SK-N-SH (cell line): ENCODE data around the gene GSK3A. TPM values are rescaled to one million over a fixed set of nuclear protein-coding genes. Genes with fewer than 3 reads are reported as not detected.
A peak's percentile ranks its signal among the peaks of the same experiment; 100 is the strongest.

ENCODE experiments used
- CTCF ChIA-PET: fragments of 300-600, 350-600 bp; formaldehyde crosslinking; extraction: SDS; loops from one replicate; lab custom pipeline; 2021; lab: Yijun Ruan, JAX
- POLR2A ChIA-PET: fragments of 350-600 bp; sonication (Branson Sonifier 250); formaldehyde crosslinking; extraction: SDS; loops from one replicate; lab custom pipeline; 2020; ENCODE audit warnings: antibody characterized with exemption, inconsistent platforms; lab: Yijun Ruan, JAX
- DNase-seq: peaks from one replicate; pipeline ENCODE4 v3.0.0; 2012
- H2AFZ ChIP-seq: fragments of 200-600 bp; sonication (generic); 2 replicates; pipeline ENCODE4 v1.8.1; 2016; ENCODE audit warnings: antibody characterized with exemption, mild to moderate bottlenecking, low read depth
- H3F3A ChIP-seq: fragments of 200-600 bp; sonication (generic); replicated peaks from 2 replicates; pipeline ENCODE3; 2016; ENCODE audit warnings: antibody characterized with exemption, mild to moderate bottlenecking; ENCODE audit not compliant: insufficient read depth
- H3K27ac ChIP-seq, 2 experiments: fragments of 200-500 bp in 1 of 2; fragments of 200-600 bp in 1 of 2; sonication (Bioruptor generic) in 1 of 2; sonication (generic), shearing (Covaris generic) in 1 of 2; 2 replicates each; pipeline versions ENCODE4 v1.5.1 to v1.6.1; 2014 to 2016; ENCODE audit warnings: low read depth in 2 of 2, inconsistent platforms in 1 of 2, low read length in 1 of 2, mild to moderate bottlenecking in 1 of 2, mixed read lengths in 1 of 2
- H3K27me3 ChIP-seq: fragments of 200-600 bp; sonication (generic), shearing (Covaris generic); 2 replicates; pipeline ENCODE4 v1.6.1; 2016; ENCODE audit warnings: mixed run types; ENCODE audit not compliant: insufficient read depth
- H3K36me3 ChIP-seq, 2 experiments: fragments of 200-500 bp in 1 of 2; fragments of 200-600 bp in 1 of 2; sonication (Bioruptor generic) in 1 of 2; sonication (generic) in 1 of 2; replicated peaks in 1 of 2; 2 replicates each; pipeline versions ENCODE3 to v1.5.1; 2014 to 2016; ENCODE audit warnings: low read length in 1 of 2, mild to moderate bottlenecking in 1 of 2; ENCODE audit not compliant: insufficient read depth in 2 of 2, control insufficient read depth in 1 of 2
- H3K4me1 ChIP-seq, 2 experiments: fragments of 200-500 bp in 1 of 2; fragments of 200-600 bp in 1 of 2; sonication (Bioruptor generic) in 1 of 2; sonication (generic), shearing (Covaris generic) in 1 of 2; 2 replicates each; pipeline versions ENCODE4 v1.5.1 to v1.6.1; 2014 to 2016; ENCODE audit warnings: low read depth in 1 of 2, low read length in 1 of 2, mixed run types in 1 of 2; ENCODE audit not compliant: insufficient read depth in 2 of 2, control insufficient read depth in 1 of 2
- H3K4me2 ChIP-seq: fragments of 200-600 bp; sonication (generic), shearing (Covaris generic); 2 replicates; pipeline ENCODE4 v1.6.1; 2017; ENCODE audit warnings: mixed run types
- H3K4me3 ChIP-seq, 2 experiments: fragments of 200-500 bp in 1 of 2; fragments of 200-600 bp in 1 of 2; sonication (Bioruptor generic) in 1 of 2; sonication (generic), shearing (Covaris generic) in 1 of 2; 2 replicates each; pipeline versions ENCODE4 v1.5.1 to v1.8.1; 2014 to 2016; ENCODE audit warnings: low read depth in 2 of 2, inconsistent platforms in 1 of 2, low read length in 1 of 2, mild to moderate bottlenecking in 1 of 2, mixed read lengths in 1 of 2, moderate library complexity in 1 of 2
- H3K79me2 ChIP-seq: fragments of 200-600 bp; sonication (generic); 2 replicates; pipeline ENCODE4 v1.8.1; 2017; ENCODE audit warnings: mild to moderate bottlenecking; ENCODE audit not compliant: insufficient read depth
- H3K9ac ChIP-seq: fragments of 200-600 bp; sonication (generic); 2 replicates; pipeline ENCODE4 v1.6.1; 2017; ENCODE audit warnings: mixed run types
- H3K9me2 ChIP-seq: fragments of 200-600 bp; sonication (generic); 2 replicates; pipeline ENCODE4 v1.6.1; 2017; ENCODE audit warnings: mixed run types
- H3K9me3 ChIP-seq: fragments of 200-600 bp; sonication (generic); 2 replicates; pipeline ENCODE4 v1.6.1; 2017; ENCODE audit warnings: mixed run types, mild to moderate bottlenecking, moderate library complexity
- H4K20me1 ChIP-seq: fragments of 200-600 bp; sonication (generic); 2 replicates; pipeline ENCODE4 v1.6.1; 2017; ENCODE audit warnings: mild to moderate bottlenecking, mixed run types; ENCODE audit not compliant: insufficient read depth
- CHD2 ChIP-seq: fragments of 150-350 bp; IDR thresholded peaks from 2 replicates; pipeline ENCODE4 v1.6.1; 2018; ENCODE audit warnings: low read length; ENCODE audit not compliant: partially characterized antibody
- ELF1 ChIP-seq: IDR thresholded peaks from 2 replicates; pipeline ENCODE4 v1.4.0; 2012
- EP300 ChIP-seq, 2 experiments: IDR thresholded peaks; 2 replicates each; pipeline versions ENCODE4 v1.4.0 to v1.6.1; 2012; ENCODE audit warnings: borderline replicate concordance in 1 of 2, low read depth in 1 of 2, low read length in 1 of 2
- EZH2phosphoT487 ChIP-seq: fragments of 200-600 bp; sonication (generic); IDR thresholded peaks from 2 replicates; pipeline ENCODE4 v1.6.1; 2017; ENCODE audit warnings: low read depth, mixed run types, mild to moderate bottlenecking, antibody characterized with exemption, moderate library complexity, borderline replicate concordance
- FOXJ3 ChIP-seq: sonication (generic); formaldehyde crosslinking; IDR thresholded peaks from 2 replicates; pipeline ENCODE4 v1.5.1; 2020; ENCODE audit warnings: mild to moderate bottlenecking, missing genetic modification reagents
- FOXM1 ChIP-seq: IDR thresholded peaks from 2 replicates; pipeline ENCODE4 v1.4.0; 2012; ENCODE audit warnings: low read depth, mild to moderate bottlenecking
- GABPA ChIP-seq: IDR thresholded peaks from 2 replicates; pipeline ENCODE4 v1.4.0; 2012; ENCODE audit warnings: low read depth, mild to moderate bottlenecking
- GATA2 ChIP-seq: sonication (generic); formaldehyde crosslinking; IDR thresholded peaks from 2 replicates; pipeline ENCODE4 v1.5.0; 2020; ENCODE audit warnings: mild to moderate bottlenecking, missing genetic modification reagents
- JUND ChIP-seq: IDR thresholded peaks from 2 replicates; pipeline ENCODE4 v1.4.0; 2012
- MEF2A ChIP-seq: IDR thresholded peaks from 2 replicates; pipeline ENCODE4 v1.4.0; 2012; ENCODE audit warnings: low read depth, borderline replicate concordance
- MXI1 ChIP-seq: IDR thresholded peaks from 2 replicates; pipeline ENCODE4 v1.6.1; 2012; ENCODE audit warnings: mild to moderate bottlenecking, low read depth, low read length, improper control_type of control experiment
- NFIC ChIP-seq: IDR thresholded peaks from 2 replicates; pipeline ENCODE4 v1.4.0; 2012; ENCODE audit warnings: borderline replicate concordance
- PBX3 ChIP-seq: IDR thresholded peaks from 2 replicates; pipeline ENCODE4; 2012
- POLR2AphosphoS5 ChIP-seq: IDR thresholded peaks from 2 replicates; pipeline ENCODE4 v1.6.1; 2012; ENCODE audit warnings: low read depth, low read length
- RAD21 ChIP-seq: IDR thresholded peaks from 2 replicates; pipeline ENCODE4 v1.6.1; 2012; ENCODE audit warnings: mild to moderate bottlenecking, low read length
- RCOR1 ChIP-seq: fragments of 150-350 bp; IDR thresholded peaks from 2 replicates; pipeline ENCODE4 v1.6.1; 2017; ENCODE audit warnings: antibody characterized with exemption, low read length
- RFX5 ChIP-seq: IDR thresholded peaks from 2 replicates; pipeline ENCODE4 v1.6.1; 2012; ENCODE audit warnings: mild to moderate bottlenecking, improper control_type of control experiment, low read length
- RXRA ChIP-seq: IDR thresholded peaks from 2 replicates; pipeline ENCODE4 v1.4.0; 2012; ENCODE audit warnings: low read depth, mild to moderate bottlenecking, borderline replicate concordance
- SIN3A ChIP-seq: IDR thresholded peaks from 2 replicates; pipeline ENCODE4 v1.6.1; 2012; ENCODE audit warnings: low read depth, mild to moderate bottlenecking, low read length, moderate library complexity, borderline replicate concordance
- TAF1 ChIP-seq: IDR thresholded peaks from 2 replicates; pipeline ENCODE4 v1.6.1; 2012; ENCODE audit warnings: low read depth, mild to moderate bottlenecking, low read length, moderate library complexity, borderline replicate concordance
- TCF12 ChIP-seq: IDR thresholded peaks from 2 replicates; pipeline ENCODE4 v1.4.0; 2012
- TEAD4 ChIP-seq: IDR thresholded peaks from 2 replicates; pipeline ENCODE4 v1.4.0; 2012; ENCODE audit warnings: mild to moderate bottlenecking, borderline replicate concordance; ENCODE audit not compliant: insufficient read depth
- YY1 ChIP-seq: IDR thresholded peaks from 2 replicates; pipeline ENCODE4 v1.4.0; 2012; ENCODE audit warnings: low read depth, mild to moderate bottlenecking
- WGBS: methylation state at CpG from one replicate; pipeline ENCODE4 v1.1.6; 2017; ENCODE audit warnings: low lambda C conversion rate; 5-methylcytosine and 5-hydroxymethylcytosine counted together
- polyA plus RNA-seq, 3 experiments: library from polyadenylated mRNA; depleted of rRNA; stranded (reverse); fragments of >200 nt; gene quantifications; 2 replicates each; pipeline ENCODE4 v1.2.3, GENCODE V29; 2012
- TF ChIP-seq, protein P1 (sequence below): IDR thresholded peaks from 2 replicates; pipeline ENCODE4 v1.6.1; 2012; ENCODE audit warnings: mild to moderate bottlenecking, low read depth, low read length, moderate library complexity
- TF ChIP-seq, protein P2 (sequence below): IDR thresholded peaks from 2 replicates; pipeline ENCODE4 v1.4.0; 2012; ENCODE audit warnings: low read depth, borderline replicate concordance
- TF ChIP-seq, protein P3 (sequence below): fragments of 150-350 bp; IDR thresholded peaks from 2 replicates; pipeline ENCODE4 v1.6.1; 2016; ENCODE audit warnings: mild to moderate bottlenecking, low read depth, low read length
- TF ChIP-seq, protein P4 (sequence below): fragments of 150-350 bp; IDR thresholded peaks from 2 replicates; pipeline ENCODE4 v1.6.1; 2017; ENCODE audit warnings: antibody characterized with exemption, low read length, low read depth, borderline replicate concordance

GSK3A gene
- polyA plus RNA-seq, 1 of the 3 experiments (the other 2 are of a cell fraction), result 42.1 TPM

DNA sequence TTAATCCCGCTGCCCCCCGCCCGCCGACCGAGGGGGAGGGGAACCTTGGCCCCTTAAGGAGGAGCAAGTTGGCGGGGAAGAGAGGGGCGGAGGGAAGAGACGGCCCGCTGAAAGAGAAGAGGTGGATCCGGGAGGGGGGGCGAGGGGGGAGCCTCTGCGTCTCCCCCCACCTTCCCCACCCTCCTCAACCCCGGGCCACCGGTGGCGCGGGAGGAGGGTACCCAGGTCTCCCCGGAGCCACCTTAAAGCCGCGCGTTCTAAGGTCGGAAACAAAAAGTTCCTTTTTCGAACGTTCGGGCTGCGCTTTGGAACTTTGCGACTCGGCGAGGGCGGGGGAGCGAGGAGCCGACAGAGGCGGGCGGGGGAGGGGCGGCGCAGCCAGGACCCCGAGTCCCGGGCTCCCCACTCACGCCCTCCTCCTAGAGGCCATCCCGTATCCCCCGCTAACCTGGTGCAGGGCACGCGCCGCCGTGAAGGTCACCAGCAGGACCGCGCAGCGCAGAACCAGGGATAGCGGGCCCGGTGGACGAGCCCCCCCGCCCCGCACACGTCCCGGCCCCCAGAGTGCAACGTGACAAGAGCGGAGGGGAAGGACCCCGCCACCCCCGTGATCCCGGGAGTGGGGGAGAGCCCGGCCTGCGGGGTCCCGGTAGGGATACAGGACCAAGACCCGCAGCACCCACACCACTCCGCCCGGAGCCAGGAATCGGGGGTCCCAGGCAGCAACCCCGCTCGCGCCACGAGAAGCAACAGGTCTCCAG lies 11.9 kb upstream of the GSK3A start:
- under 1% methylated on average over 51 of the region's 70 CpGs for WGBS
- TF ChIP-seq, protein P1, sequence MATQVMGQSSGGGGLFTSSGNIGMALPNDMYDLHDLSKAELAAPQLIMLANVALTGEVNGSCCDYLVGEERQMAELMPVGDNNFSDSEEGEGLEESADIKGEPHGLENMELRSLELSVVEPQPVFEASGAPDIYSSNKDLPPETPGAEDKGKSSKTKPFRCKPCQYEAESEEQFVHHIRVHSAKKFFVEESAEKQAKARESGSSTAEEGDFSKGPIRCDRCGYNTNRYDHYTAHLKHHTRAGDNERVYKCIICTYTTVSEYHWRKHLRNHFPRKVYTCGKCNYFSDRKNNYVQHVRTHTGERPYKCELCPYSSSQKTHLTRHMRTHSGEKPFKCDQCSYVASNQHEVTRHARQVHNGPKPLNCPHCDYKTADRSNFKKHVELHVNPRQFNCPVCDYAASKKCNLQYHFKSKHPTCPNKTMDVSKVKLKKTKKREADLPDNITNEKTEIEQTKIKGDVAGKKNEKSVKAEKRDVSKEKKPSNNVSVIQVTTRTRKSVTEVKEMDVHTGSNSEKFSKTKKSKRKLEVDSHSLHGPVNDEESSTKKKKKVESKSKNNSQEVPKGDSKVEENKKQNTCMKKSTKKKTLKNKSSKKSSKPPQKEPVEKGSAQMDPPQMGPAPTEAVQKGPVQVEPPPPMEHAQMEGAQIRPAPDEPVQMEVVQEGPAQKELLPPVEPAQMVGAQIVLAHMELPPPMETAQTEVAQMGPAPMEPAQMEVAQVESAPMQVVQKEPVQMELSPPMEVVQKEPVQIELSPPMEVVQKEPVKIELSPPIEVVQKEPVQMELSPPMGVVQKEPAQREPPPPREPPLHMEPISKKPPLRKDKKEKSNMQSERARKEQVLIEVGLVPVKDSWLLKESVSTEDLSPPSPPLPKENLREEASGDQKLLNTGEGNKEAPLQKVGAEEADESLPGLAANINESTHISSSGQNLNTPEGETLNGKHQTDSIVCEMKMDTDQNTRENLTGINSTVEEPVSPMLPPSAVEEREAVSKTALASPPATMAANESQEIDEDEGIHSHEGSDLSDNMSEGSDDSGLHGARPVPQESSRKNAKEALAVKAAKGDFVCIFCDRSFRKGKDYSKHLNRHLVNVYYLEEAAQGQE, result no peak
- TF ChIP-seq RCOR1 (no peak), TEAD4 (no peak), MXI1 (no peak), RXRA (no peak), SIN3A (no peak), CHD2 (peak; percentile 19), NFIC (peak; percentile 41; the same call in 1 of the 2 replicates), EZH2phosphoT487 (no peak), TAF1 (peak; percentile 33; the same call in 1 of the 2 replicates), JUND (no peak), RFX5 (no peak), TCF12 (no peak), RAD21 (no peak), PBX3 (peak; percentile 9; the same call in 1 of the 2 replicates), FOXJ3 (CRISPR knock-in tag) (no peak), GABPA (no peak), YY1 (no peak), GATA2 (CRISPR knock-in tag) (no peak), FOXM1 (no peak), MEF2A (no peak), ELF1 (no peak), POLR2AphosphoS5 (peak; percentile 47; the same call in 1 of the 2 replicates), EP300 (IDR thresholded peaks at IDR 0.05; ENCODE audit: borderline replicate concordance in 1 of 2, low read depth in 1 of 2, low read length in 1 of 2) (no peak)
- TF ChIP-seq, protein P2, sequence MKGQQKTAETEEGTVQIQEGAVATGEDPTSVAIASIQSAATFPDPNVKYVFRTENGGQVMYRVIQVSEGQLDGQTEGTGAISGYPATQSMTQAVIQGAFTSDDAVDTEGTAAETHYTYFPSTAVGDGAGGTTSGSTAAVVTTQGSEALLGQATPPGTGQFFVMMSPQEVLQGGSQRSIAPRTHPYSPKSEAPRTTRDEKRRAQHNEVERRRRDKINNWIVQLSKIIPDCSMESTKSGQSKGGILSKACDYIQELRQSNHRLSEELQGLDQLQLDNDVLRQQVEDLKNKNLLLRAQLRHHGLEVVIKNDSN, result no peak
- TF ChIP-seq, protein P3, sequence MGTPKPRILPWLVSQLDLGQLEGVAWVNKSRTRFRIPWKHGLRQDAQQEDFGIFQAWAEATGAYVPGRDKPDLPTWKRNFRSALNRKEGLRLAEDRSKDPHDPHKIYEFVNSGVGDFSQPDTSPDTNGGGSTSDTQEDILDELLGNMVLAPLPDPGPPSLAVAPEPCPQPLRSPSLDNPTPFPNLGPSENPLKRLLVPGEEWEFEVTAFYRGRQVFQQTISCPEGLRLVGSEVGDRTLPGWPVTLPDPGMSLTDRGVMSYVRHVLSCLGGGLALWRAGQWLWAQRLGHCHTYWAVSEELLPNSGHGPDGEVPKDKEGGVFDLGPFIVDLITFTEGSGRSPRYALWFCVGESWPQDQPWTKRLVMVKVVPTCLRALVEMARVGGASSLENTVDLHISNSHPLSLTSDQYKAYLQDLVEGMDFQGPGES, result no peak
- TF ChIP-seq, protein P4, sequence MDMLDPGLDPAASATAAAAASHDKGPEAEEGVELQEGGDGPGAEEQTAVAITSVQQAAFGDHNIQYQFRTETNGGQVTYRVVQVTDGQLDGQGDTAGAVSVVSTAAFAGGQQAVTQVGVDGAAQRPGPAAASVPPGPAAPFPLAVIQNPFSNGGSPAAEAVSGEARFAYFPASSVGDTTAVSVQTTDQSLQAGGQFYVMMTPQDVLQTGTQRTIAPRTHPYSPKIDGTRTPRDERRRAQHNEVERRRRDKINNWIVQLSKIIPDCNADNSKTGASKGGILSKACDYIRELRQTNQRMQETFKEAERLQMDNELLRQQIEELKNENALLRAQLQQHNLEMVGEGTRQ, result no peak
- peak; percentile 79 for DNase-seq

More for the DNA sequence above, 11.9 kb upstream of the GSK3A start:
- Histone ChIP-seq H3K4me1 (peaks cover 17 to 33% of the 10 kb centered on the region in 2 experiments), H3K79me2 (peaks cover 63% of the 10 kb centered on the region), H3K27ac (peak overlapping the region; percentile 89 to 90), H2AFZ (no peak overlapping the region), H3K27me3 (no peaks in the 10 kb centered on the region), H3K9me2 (no peaks in the 10 kb centered on the region), H3K9me3 (no peaks in the 10 kb centered on the region), H3K36me3 (peaks cover 7 to 11% of the 10 kb centered on the region in 2 experiments), H3F3A (peaks cover 31% of the 10 kb centered on the region), H3K9ac (peak overlapping the region; percentile 99), H4K20me1 (peaks cover 39% of the 10 kb centered on the region), H3K4me3 (peak overlapping the region; percentile 89 to 96), H3K4me2 (peak overlapping the region; percentile 98)
- ChIA-PET CTCF (no interaction called here), POLR2A (no interaction called here)
